Mammary epithelial cell (primary cell): ENCODE measurements around the gene CNTNAP2.

ENCODE experiments used
- EZH2 ChIP-seq: IDR thresholded peaks from 2 replicates; pipeline ENCODE4 v1.6.1; 2012; ENCODE audit warnings: low read length, inconsistent platforms, borderline replicate concordance
- TF ChIP-seq, protein P1 (sequence below), 2 donors: IDR thresholded peaks in 1 of 2; conservative IDR thresholded peaks in 1 of 2; 2 replicates each; pipeline ENCODE4 v1.5.1; 2011 to 2012; ENCODE audit warnings: inconsistent platforms in 2 of 2, low read length in 2 of 2, mild to moderate bottlenecking in 2 of 2, control low read depth in 1 of 2, low read depth in 1 of 2; ENCODE audit not compliant: insufficient read depth in 1 of 2; ENCODE audit errors: extremely low read depth in 1 of 2

DNA sequence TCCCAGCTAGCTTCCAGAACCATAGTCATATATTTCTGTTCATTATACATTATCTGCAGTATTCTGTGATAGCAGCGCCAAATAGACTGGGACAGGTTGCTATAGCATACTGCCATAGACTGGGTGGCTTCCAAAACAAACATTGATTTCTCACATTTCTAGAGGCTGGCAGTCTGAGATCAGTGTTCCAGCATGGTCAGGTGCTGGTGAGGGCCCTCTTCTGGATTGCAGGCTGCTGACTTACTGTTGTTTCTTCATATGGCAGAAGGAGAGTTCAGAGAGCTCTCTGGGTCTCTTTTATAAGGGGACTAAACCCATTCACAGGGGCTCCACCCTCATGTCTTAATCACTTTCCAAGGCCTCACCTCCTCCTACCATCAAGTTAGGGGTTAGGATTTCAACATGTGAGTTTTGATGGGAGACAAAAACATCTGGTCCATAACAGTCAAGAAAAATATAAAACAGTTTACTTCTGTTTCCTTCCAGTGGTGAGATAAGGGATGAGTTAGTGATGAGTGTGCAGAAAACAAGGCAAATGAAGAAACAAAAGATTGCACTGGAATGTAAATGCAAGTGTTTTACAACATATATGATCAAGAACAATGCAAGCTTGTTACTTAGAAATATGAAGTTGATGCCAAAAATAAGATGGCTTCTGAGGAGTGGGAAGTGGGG is 2074.9 kb downstream of the CNTNAP2 start:
- TF ChIP-seq EZH2, result no peak
- TF ChIP-seq, protein P1, sequence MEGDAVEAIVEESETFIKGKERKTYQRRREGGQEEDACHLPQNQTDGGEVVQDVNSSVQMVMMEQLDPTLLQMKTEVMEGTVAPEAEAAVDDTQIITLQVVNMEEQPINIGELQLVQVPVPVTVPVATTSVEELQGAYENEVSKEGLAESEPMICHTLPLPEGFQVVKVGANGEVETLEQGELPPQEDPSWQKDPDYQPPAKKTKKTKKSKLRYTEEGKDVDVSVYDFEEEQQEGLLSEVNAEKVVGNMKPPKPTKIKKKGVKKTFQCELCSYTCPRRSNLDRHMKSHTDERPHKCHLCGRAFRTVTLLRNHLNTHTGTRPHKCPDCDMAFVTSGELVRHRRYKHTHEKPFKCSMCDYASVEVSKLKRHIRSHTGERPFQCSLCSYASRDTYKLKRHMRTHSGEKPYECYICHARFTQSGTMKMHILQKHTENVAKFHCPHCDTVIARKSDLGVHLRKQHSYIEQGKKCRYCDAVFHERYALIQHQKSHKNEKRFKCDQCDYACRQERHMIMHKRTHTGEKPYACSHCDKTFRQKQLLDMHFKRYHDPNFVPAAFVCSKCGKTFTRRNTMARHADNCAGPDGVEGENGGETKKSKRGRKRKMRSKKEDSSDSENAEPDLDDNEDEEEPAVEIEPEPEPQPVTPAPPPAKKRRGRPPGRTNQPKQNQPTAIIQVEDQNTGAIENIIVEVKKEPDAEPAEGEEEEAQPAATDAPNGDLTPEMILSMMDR (conservative IDR thresholded peaks at IDR 0.05 in 1 of 2, IDR thresholded peaks at IDR 0.05 in 1 of 2; ENCODE audit: extremely low read depth in 1 of 2, insufficient read depth in 1 of 2, low read depth in 1 of 2, low read length in 2 of 2), result no peak
